ENCODE results near the gene SMYD3. TPM values are rescaled to one million over a fixed set of nuclear protein-coding genes. Genes with fewer than 3 reads are reported as not detected.
A peak's percentile ranks its signal among the peaks of the same experiment; 100 is the strongest.

The SMYD3 gene
- total RNA-seq, 1 donor from 2014 or later: 80.8 TPM

DNA sequence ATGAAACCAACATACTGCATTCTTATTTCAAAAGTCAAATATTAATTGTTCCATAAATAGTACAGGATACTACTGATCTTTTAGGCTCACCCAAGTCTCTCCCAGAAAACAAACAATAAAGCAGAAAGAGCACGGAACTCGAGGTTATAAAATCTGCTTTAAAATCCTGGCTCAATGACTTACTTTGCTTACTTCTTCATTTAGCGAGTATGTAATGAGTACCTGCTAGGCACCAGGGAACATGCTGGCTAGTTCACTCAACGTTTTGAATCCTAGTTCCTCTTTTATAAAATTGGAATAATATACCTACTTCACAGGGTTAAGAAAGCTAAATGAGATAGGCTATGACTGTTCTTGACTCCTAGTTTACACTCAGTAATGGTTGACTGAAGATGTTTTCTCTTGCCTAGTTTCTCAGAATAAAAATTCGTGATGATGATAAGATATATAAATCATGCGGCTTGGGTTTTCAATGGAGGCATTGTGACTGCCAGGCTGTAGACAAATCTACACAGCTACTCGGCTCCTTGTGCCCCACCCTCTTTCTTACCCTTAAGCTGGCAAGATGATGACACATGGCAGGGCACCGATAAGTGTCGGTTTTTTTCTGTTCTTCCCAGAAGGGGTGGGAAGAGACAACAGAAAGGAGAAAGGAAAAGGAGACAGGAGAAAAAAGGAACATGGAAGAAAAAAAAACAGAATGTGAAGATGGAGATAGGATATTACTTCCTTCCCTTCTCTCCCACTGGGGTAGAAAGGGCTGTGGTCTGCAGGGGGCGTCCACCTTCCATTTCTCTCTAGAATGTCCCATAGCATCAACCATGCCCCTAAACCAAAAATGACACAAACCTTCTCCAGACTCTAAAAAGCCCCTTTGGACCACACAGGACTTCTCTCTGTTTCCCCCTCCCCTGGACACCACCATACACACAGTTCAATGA, 507.1 kb downstream of the SMYD3 start:
- DNase-seq (ENCODE audit: low read depth) (no peak), FAIRE-seq (no peak)
- H3K9ac ChIP-seq (ENCODE audit: low read length): no peak overlapping the region
- H4K20me1 ChIP-seq (ENCODE audit: insufficient read depth, low read length): no peaks in the 10 kb centered on the region
- Mint-ChIP-seq H3K4me1 (ENCODE audit: low read depth, unreplicated experiment) (peaks cover 43% of the 10 kb centered on the region), H3K27me3 (ENCODE audit: low read depth, unreplicated experiment) (no peaks in the 10 kb centered on the region), H3K4me3 (ENCODE audit: unreplicated experiment) (no peak overlapping the region), H3K9me3 (ENCODE audit: unreplicated experiment) (peaks cover 7% of the 10 kb centered on the region), H3K36me3 (ENCODE audit: low read depth, unreplicated experiment) (peaks cover 11% of the 10 kb centered on the region), H3K27ac (ENCODE audit: unreplicated experiment) (peak overlapping the region; percentile 3)
- no peak overlapping the region for H3K27ac ChIP-seq (ENCODE audit: low read depth, low read length)
- H3K36me3 ChIP-seq (ENCODE audit: insufficient read depth, low read length): no peaks in the 10 kb centered on the region
- no peaks in the 10 kb centered on the region for H3K79me2 ChIP-seq (ENCODE audit: insufficient read depth, low read length)
- no peak for TF ChIP-seq EZH2 (IDR thresholded peaks at IDR 0.05; ENCODE audit: insufficient read depth, low read length)
- TF ChIP-seq, protein P1, sequence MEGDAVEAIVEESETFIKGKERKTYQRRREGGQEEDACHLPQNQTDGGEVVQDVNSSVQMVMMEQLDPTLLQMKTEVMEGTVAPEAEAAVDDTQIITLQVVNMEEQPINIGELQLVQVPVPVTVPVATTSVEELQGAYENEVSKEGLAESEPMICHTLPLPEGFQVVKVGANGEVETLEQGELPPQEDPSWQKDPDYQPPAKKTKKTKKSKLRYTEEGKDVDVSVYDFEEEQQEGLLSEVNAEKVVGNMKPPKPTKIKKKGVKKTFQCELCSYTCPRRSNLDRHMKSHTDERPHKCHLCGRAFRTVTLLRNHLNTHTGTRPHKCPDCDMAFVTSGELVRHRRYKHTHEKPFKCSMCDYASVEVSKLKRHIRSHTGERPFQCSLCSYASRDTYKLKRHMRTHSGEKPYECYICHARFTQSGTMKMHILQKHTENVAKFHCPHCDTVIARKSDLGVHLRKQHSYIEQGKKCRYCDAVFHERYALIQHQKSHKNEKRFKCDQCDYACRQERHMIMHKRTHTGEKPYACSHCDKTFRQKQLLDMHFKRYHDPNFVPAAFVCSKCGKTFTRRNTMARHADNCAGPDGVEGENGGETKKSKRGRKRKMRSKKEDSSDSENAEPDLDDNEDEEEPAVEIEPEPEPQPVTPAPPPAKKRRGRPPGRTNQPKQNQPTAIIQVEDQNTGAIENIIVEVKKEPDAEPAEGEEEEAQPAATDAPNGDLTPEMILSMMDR (IDR thresholded peaks at IDR 0.05; ENCODE audit: insufficient read depth, low read depth, low read length): no peak
- no peak overlapping the region for H3K4me3 ChIP-seq (ENCODE audit: insufficient read depth, low read depth, low read length)
- H3K4me1 ChIP-seq (ENCODE audit: insufficient read depth, low read length): peaks cover 36% of the 10 kb centered on the region
- H3K27me3 ChIP-seq (ENCODE audit: insufficient read depth, low read length): no peaks in the 10 kb centered on the region
- H3K4me2 ChIP-seq (ENCODE audit: low read length): no peak overlapping the region
- H3K9me3 ChIP-seq (ENCODE audit: insufficient read depth, low read depth, low read length): no peaks in the 10 kb centered on the region
- H2AFZ ChIP-seq (ENCODE audit: low read depth, low read length): no peak overlapping the region

- Histone ChIP-seq H3K4me1 (ENCODE audit: insufficient read depth, low read length) (peaks cover 25% of the 10 kb centered on the region), H3K9me3 (ENCODE audit: insufficient read depth, low read depth, low read length) (no peaks in the 10 kb centered on the region), H4K20me1 (ENCODE audit: insufficient read depth, low read length) (no peaks in the 10 kb centered on the region), H3K9ac (ENCODE audit: low read length) (no peak overlapping the region), H3K36me3 (ENCODE audit: insufficient read depth, low read length) (no peaks in the 10 kb centered on the region), H2AFZ (ENCODE audit: low read depth, low read length) (no peak overlapping the region), H3K27ac (ENCODE audit: low read depth, low read length) (peak overlapping the region; percentile 28), H3K4me2 (ENCODE audit: low read length) (peak overlapping the region; percentile 34), H3K27me3 (ENCODE audit: insufficient read depth, low read length) (no peaks in the 10 kb centered on the region), H3K79me2 (ENCODE audit: insufficient read depth, low read length) (no peaks in the 10 kb centered on the region), H3K4me3 (ENCODE audit: insufficient read depth, low read depth, low read length) (no peak overlapping the region)
- Mint-ChIP-seq H3K27ac (ENCODE audit: unreplicated experiment) (no peak overlapping the region), H3K27me3 (ENCODE audit: low read depth, unreplicated experiment) (no peaks in the 10 kb centered on the region), H3K36me3 (ENCODE audit: low read depth, unreplicated experiment) (peaks cover 19% of the 10 kb centered on the region), H3K4me1 (ENCODE audit: low read depth, unreplicated experiment) (peaks cover 31% of the 10 kb centered on the region), H3K4me3 (ENCODE audit: unreplicated experiment) (no peak overlapping the region), H3K9me3 (ENCODE audit: unreplicated experiment) (peaks cover 7% of the 10 kb centered on the region)
- DNase-seq (ENCODE audit: low read depth): peak; percentile 72
- peak; percentile 43 for FAIRE-seq
- no peak for TF ChIP-seq EZH2 (IDR thresholded peaks at IDR 0.05; ENCODE audit: insufficient read depth, low read length)
- TF ChIP-seq, protein P1 (IDR thresholded peaks at IDR 0.05; ENCODE audit: insufficient read depth, low read depth, low read length): no peak
Observed at GRCh38 chr1:245997471-245998258, 509.4 kb downstream of the SMYD3 start.

All from astrocyte (in vitro differentiated cells and primary cell).